ENCODE results near the gene PSD4.

DNA sequence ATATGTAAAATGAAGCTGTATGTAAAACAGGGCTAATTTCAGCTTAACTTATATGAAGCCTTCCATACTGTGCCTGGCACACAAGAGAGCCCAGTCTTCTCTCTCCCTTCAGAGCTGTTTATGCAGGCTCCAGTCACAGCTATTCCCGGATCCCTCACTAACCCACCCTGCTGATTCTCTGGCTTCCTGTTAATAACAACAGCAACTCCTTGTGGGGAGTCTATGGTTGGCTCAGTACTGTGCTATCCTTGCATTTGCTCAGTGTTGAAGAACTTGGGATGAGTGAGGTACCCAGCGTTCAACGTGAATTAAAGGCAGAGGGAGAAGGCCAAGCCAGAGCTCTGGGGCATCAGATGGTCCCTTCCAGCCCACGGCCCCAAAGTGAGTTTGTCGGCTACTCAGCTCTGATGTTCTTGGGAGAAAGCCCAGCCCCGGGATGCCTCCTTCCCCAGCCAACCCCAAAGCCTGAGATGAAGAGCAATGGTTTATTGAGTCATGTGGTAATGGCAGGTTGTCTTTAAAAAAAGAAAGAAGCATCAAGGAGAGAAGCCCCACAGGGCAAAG is 43.2 kb downstream of the PSD4 start:
- no peak for TF ChIP-seq CTCF (conservative IDR thresholded peaks at IDR 0.05; ENCODE audit: low read depth, low read length)
- no peak for TF ChIP-seq EZH2 (IDR thresholded peaks at IDR 0.05; ENCODE audit: low read length, unreplicated experiment)

Data from PC-3 (cell line).